Fibroblast of pulmonary artery (primary cell): ENCODE results near the gene PCNT.

ENCODE experiments used
- DNase-seq: peaks from one replicate; pipeline ENCODE4 v3.0.0-alpha.2; 2010; ENCODE audit warnings: low read depth
- H3K4me3 ChIP-seq: replicated peaks from 2 replicates; pipeline ENCODE4 v1.5.1; 2011; ENCODE audit warnings: low read depth, mild to moderate bottlenecking, control low read depth, low read length, moderate library complexity
- TF ChIP-seq, protein P1 (sequence below): IDR thresholded peaks from 2 replicates; pipeline ENCODE4 v1.5.1; 2011; ENCODE audit warnings: mild to moderate bottlenecking, control low read depth, low read length, inconsistent platforms; ENCODE audit errors: missing control alignments

PCNT gene

DNA sequence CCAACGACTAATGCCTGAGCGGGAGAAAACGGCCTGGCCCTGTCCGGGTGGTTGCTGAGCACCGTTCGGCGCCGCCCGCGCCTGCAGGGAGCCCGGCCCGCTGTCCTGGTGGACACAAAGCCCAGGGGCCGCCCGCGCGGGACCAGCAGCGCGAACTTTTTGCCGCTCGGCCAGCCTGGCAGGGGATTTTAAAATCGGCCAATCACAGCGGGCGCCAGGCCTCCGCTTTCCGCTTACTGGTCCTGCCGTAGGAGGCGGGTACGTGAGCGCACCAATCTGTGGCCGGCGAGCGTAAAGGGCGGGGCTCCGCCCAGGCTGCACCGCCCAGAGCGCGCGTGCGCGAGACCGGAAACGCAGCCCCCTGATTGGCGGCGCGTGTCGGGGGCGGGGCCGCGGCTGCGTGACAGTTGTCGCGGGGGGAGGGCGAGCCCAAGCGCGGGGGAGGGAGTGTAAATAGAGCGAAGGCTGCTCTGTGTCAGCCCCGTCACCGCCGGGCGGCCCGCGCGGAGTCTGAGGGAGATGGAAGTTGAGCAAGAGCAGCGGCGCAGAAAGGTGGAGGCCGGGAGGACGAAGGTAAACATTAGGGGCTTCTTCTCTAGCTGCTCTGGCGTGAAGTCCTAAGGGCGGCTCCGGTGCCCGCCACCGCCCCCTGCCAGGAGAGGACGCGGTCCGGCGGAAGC, at the start of gene PCNT, which contains the start of gene C21orf58:
Gene PCNT (plus strand): TSS at position 447 of the 680 bp plus-strand sequence. CDS start 73 bp downstream, at position 520.
Gene C21orf58 (minus strand): TSS at position 161 of the 680 bp plus-strand sequence. CDS start 1,132 bp downstream, outside the sequence.
- DNase-seq = peak; percentile 98
- TF ChIP-seq, protein P1, sequence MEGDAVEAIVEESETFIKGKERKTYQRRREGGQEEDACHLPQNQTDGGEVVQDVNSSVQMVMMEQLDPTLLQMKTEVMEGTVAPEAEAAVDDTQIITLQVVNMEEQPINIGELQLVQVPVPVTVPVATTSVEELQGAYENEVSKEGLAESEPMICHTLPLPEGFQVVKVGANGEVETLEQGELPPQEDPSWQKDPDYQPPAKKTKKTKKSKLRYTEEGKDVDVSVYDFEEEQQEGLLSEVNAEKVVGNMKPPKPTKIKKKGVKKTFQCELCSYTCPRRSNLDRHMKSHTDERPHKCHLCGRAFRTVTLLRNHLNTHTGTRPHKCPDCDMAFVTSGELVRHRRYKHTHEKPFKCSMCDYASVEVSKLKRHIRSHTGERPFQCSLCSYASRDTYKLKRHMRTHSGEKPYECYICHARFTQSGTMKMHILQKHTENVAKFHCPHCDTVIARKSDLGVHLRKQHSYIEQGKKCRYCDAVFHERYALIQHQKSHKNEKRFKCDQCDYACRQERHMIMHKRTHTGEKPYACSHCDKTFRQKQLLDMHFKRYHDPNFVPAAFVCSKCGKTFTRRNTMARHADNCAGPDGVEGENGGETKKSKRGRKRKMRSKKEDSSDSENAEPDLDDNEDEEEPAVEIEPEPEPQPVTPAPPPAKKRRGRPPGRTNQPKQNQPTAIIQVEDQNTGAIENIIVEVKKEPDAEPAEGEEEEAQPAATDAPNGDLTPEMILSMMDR = no peak
- H3K4me3 ChIP-seq = peak within 1 kb of the TSS; percentile 93

DNA sequence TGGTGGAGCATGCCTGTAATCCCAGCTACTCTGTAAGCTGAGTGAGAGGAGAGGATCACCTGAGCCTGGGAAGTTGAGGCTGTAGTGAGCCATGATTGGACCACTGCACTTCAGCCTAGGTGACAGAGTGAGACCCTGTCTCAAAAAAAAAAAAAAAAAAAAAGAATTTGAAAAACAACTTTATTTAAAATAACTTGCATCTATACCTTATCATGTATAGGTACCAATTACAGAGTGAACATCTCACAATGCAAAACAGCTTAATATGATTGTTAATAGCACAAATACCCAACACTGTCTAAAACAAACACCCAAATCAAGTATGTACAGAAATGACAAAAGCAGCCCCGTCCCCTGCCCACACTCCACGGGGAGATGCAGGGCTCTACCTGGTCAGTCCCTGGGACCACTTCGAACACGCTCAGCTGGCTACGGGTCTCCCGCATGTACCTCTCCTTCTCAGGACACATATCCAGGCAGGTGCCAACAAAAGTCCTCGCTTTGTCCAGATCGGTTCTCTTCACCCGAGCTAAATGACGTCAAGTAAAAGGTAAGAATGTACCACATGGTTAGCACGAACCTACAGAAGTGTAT, 49.1 kb upstream of the PCNT start:
- TF ChIP-seq, protein P1 = no peak
- DNase-seq = no peak
- H3K4me3 ChIP-seq = no peak overlapping the region

DNA sequence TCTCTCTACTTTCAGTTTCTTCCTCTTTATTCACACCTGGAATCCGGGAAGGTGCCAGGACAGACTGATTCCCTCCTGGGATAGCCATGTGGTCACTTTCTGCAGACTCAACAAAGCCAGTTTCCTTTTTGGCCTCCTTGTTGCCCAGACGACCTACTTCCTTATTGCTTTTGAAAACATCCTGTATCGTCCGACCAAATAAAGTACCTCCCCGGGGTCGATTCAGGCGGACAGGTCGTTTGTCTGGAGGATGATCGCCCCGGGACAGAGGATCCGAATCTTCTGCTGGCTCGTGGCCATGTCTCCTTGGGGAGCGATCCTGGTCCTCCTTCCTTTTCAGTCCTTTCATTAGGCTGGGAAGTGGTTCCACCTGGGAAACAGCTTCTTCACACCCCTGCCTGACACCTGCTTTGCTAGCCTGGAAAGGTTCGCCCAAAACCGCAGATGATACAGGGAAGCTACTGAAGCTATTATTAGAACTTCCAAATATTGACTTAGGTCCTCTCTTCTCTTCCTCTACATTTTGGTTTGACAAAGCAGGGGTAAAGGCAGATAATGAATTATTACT, 39.8 kb upstream of the PCNT start:
- DNase-seq = no peak
- H3K4me3 ChIP-seq = no peak overlapping the region
- TF ChIP-seq, protein P1 = no peak

DNA sequence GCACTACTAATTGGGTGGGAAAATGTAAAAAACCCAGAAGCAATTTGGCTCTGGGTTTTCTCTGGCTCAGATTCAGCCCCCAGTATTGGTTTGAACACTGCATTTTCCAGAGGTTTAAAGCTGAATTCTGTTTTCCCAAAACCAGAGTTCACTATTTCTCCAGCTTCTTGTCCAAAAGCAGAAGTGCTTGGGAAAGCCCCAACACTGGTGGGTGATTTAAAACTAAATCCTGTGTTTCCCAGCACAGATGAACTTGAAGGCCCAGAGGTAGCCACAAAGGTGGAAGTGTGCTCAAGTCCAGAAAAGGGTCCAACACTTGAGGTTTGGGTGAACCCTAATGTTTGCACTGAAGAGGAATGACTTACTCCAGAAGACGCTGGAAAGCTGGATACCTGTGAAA, 39.2 kb upstream of the PCNT start:
- DNase-seq = no peak
- H3K4me3 ChIP-seq = peak overlapping the region; percentile 87
- TF ChIP-seq, protein P1 = no peak

GRCh38 chr21:46285206-46285661, 38.7 kb upstream of the PCNT start, which contains the start of gene MCM3AP:
TSS of gene MCM3AP (minus strand) at chr21:46285611. CDS start at chr21:46285286, 325 bp downstream.
- TF ChIP-seq, protein P1 = no peak
- H3K4me3 ChIP-seq = peak within 1 kb of the TSS; percentile 87
- DNase-seq = no peak

GRCh38 chr21:46285761-46286647, 38.0 kb upstream of the PCNT start, which contains the start of gene YBEY:
TSS of gene YBEY (plus strand) at chr21:46286342. CDS start at chr21:46286914, 572 bp downstream.
- TF ChIP-seq, protein P1 = peak; percentile 37
- DNase-seq = peak; percentile 94
- H3K4me3 ChIP-seq = peak within 1 kb of the TSS; percentile 87
